IMR-90 (cell line): Measurements from ENCODE around the gene ANXA3. TPM values are rescaled to one million over a fixed set of nuclear protein-coding genes. Genes with fewer than 3 reads are reported as not detected.
A peak's percentile ranks its signal among the peaks of the same experiment; 100 is the strongest.
"Not testable (repeated sequence)": the region's sequence is repeated elsewhere in the genome, so short reads cannot be mapped to it uniquely, and the experiment has no call there.

ENCODE experiments used
- ATAC-seq: fragments of 200-7000 bp; cut with Tn5 transposase; 2 replicates; pipeline ENCODE4 v1.9.1; 2020; ENCODE audit warnings: low read depth, mild to moderate bottlenecking, moderate library complexity
- BruUV-seq: library from RNA; stranded (reverse); fragments of 400-500 nt; replicated peaks from 2 replicates; lab custom pipeline; 2021; lab: Mats Ljungman, UMichigan
- CTCF ChIA-PET: fragments of 300-600 bp; formaldehyde crosslinking; extraction: SDS; loops from one replicate; lab custom pipeline; 2021; ENCODE audit warnings: antibody characterized with exemption; lab: Yijun Ruan, JAX
- POLR2A ChIA-PET: fragments of 300-600 bp; sonication (Branson Sonifier 250); formaldehyde crosslinking; loops from one replicate; lab custom pipeline; 2022; ENCODE audit warnings: antibody characterized with exemption; ENCODE audit not compliant: unreplicated experiment; lab: Charles Lee
- DNase-seq: peaks from one replicate; pipeline ENCODE4 v3.0.0; 2013
- H2AFZ ChIP-seq: replicated peaks from 2 replicates; pipeline ENCODE3; 2013; ENCODE audit warnings: low read length, mild to moderate bottlenecking; ENCODE audit not compliant: poor library complexity
- H2AK5ac ChIP-seq: 2 replicates; pipeline ENCODE4 v1.6.1; 2013; ENCODE audit warnings: low read depth, low read length, inconsistent platforms
- H2AK9ac ChIP-seq: replicated peaks from 2 replicates; pipeline ENCODE3; 2013; ENCODE audit warnings: mild to moderate bottlenecking, low read depth, low read length, moderate library complexity; ENCODE audit not compliant: poor library complexity
- H2BK120ac ChIP-seq: 2 replicates; pipeline ENCODE4 v1.6.1; 2013; ENCODE audit warnings: low read depth, low read length, inconsistent platforms
- H2BK15ac ChIP-seq: 3 replicates; pipeline ENCODE4 v1.6.1; 2013; ENCODE audit warnings: low read depth, low read length, inconsistent platforms
- H2BK20ac ChIP-seq: 2 replicates; pipeline ENCODE4 v1.6.1; 2013; ENCODE audit warnings: low read depth, mild to moderate bottlenecking, inconsistent platforms, low read length, moderate library complexity
- H2BK5ac ChIP-seq: 2 replicates; pipeline ENCODE4 v1.6.1; 2013; ENCODE audit warnings: mild to moderate bottlenecking, low read depth, low read length, inconsistent platforms; ENCODE audit not compliant: poor library complexity, severe bottlenecking
- H3K14ac ChIP-seq: replicated peaks from 2 replicates; pipeline ENCODE4 v1.6.1; 2013; ENCODE audit warnings: low read depth, low read length, inconsistent platforms
- H3K18ac ChIP-seq: 2 replicates; pipeline ENCODE4 v1.6.1; 2013; ENCODE audit warnings: low read depth, low read length, control low read depth
- H3K23ac ChIP-seq: 2 replicates; pipeline ENCODE4 v1.6.1; 2013; ENCODE audit warnings: low read depth, low read length, inconsistent platforms
- H3K27ac ChIP-seq: 2 replicates; pipeline ENCODE4 v1.5.1; 2013; ENCODE audit warnings: mild to moderate bottlenecking, control low read depth, low read length; ENCODE audit not compliant: insufficient read depth
- H3K27me3 ChIP-seq: 2 replicates; pipeline ENCODE4 v1.6.1; 2013; ENCODE audit warnings: low read length; ENCODE audit not compliant: control insufficient read depth, insufficient read depth
- H3K36me3 ChIP-seq: 2 replicates; pipeline ENCODE4 v1.6.1; 2013; ENCODE audit warnings: low read length, mixed read lengths; ENCODE audit not compliant: control insufficient read depth, insufficient read depth
- H3K4ac ChIP-seq: 2 replicates; pipeline ENCODE4 v1.6.1; 2013; ENCODE audit warnings: low read depth, low read length, inconsistent platforms
- H3K4me1 ChIP-seq: 2 replicates; pipeline ENCODE4 v1.6.1; 2013; ENCODE audit warnings: low read length, mixed read lengths; ENCODE audit not compliant: control insufficient read depth, insufficient read depth
- H3K4me2 ChIP-seq: 2 replicates; pipeline ENCODE4 v1.6.1; 2013; ENCODE audit warnings: low read depth, mild to moderate bottlenecking, control low read depth, low read length, moderate library complexity
- H3K4me3 ChIP-seq: 2 replicates; pipeline ENCODE4 v1.5.1; 2013; ENCODE audit warnings: low read depth, mild to moderate bottlenecking, control low read depth, low read length, moderate library complexity; ENCODE audit not compliant: insufficient read depth
- H3K56ac ChIP-seq: 2 replicates; pipeline ENCODE4 v1.6.1; 2013; ENCODE audit warnings: low read length, inconsistent platforms; ENCODE audit not compliant: insufficient read depth; ENCODE audit errors: extremely low read depth
- H3K79me1 ChIP-seq, 2 experiments: 2 replicates each; pipeline ENCODE4 v1.6.1; 2013; ENCODE audit warnings: low read length in 2 of 2, inconsistent platforms in 1 of 2, low read depth in 1 of 2
- H3K9ac ChIP-seq: 2 replicates; pipeline ENCODE4 v1.6.1; 2013; ENCODE audit warnings: low read depth, low read length, control low read depth
- H3K9me1 ChIP-seq: 2 replicates; pipeline ENCODE4 v1.6.1; 2013; ENCODE audit warnings: low read length, inconsistent platforms; ENCODE audit not compliant: insufficient read depth
- H3K9me3 ChIP-seq: 2 replicates; pipeline ENCODE4 v1.6.1; 2013; ENCODE audit warnings: low read length; ENCODE audit not compliant: control insufficient read depth, insufficient read depth
- H4K20me1 ChIP-seq: 2 replicates; pipeline ENCODE4 v1.6.1; 2013; ENCODE audit warnings: low read length, inconsistent platforms; ENCODE audit not compliant: insufficient read depth
- H4K5ac ChIP-seq: 2 replicates; pipeline ENCODE4 v1.6.1; 2013; ENCODE audit warnings: mild to moderate bottlenecking, low read depth, low read length, control low read depth
- H4K8ac ChIP-seq, 2 experiments: 2 replicates each; pipeline ENCODE4 v1.6.1; 2013; ENCODE audit warnings: low read depth in 2 of 2, low read length in 2 of 2, control low read depth in 1 of 2, inconsistent platforms in 1 of 2
- H4K91ac ChIP-seq: 2 replicates; pipeline ENCODE4 v1.6.1; 2013; ENCODE audit warnings: low read depth, low read length, inconsistent platforms; ENCODE audit not compliant: insufficient read depth
- CEBPB ChIP-seq: IDR thresholded peaks from 2 replicates; pipeline ENCODE4 v1.6.1; 2012; ENCODE audit warnings: low read depth, low read length, improper control_type of control experiment
- MAFK ChIP-seq: IDR thresholded peaks from 2 replicates; pipeline ENCODE4 v1.6.1; 2012; ENCODE audit warnings: low read depth, low read length, improper control_type of control experiment
- RCOR1 ChIP-seq: IDR thresholded peaks from 2 replicates; pipeline ENCODE4 v1.6.1; 2012; ENCODE audit warnings: mild to moderate bottlenecking, low read length, improper control_type of control experiment; ENCODE audit not compliant: insufficient replicate concordance
- WGBS, 2 experiments: methylation state at CpG; one replicate each; pipeline versions ENCODE4 v1.1.5 to v1.1.7; 2013; ENCODE audit warnings: missing lambda C conversion rate in 2 of 2; ENCODE audit not compliant: insufficient read length in 1 of 2; ENCODE audit errors: extremely low coverage in 2 of 2; 5-methylcytosine and 5-hydroxymethylcytosine counted together
- dilution Hi-C: fragments of 300-500 bp; cut with HindIII; formaldehyde crosslinking; loops from one replicate; pipeline ENCODE4 v1.14.3; 2018; ENCODE audit warnings: low sequenced_read_pairs; ENCODE audit not compliant: unreplicated experiment
- in situ Hi-C: fragments of 300-500 bp; cut with MboI; formaldehyde crosslinking; loops from 3 replicates; pipeline ENCODE4 v1.14.3; 2019; ENCODE audit warnings: low sequenced_read_pairs, inconsistent platforms, mixed read lengths
- intact Hi-C: fragments of 100-400 bp; cut with micrococcal nuclease; formaldehyde crosslinking; loops from 2 replicates; pipeline ENCODE4 v1.10.0; 2022
- polyA plus RNA-seq, 3 experiments: library from polyadenylated mRNA; depleted of rRNA; stranded (reverse); fragments of >200 nt; gene quantifications; 2 replicates each; pipeline ENCODE4 v1.2.3, GENCODE V29; 2012; ENCODE audit warnings: low replicate concordance in 1 of 3
- total RNA-seq: library from RNA; depleted of rRNA; stranded (reverse); fragments of >200 nt; gene quantifications from 2 replicates; pipeline ENCODE4 v1.2.3, GENCODE V29; 2012

Gene ANXA3
- total and polyA plus RNA-seq, 2 of the 4 experiments (the other 2 are of a cell fraction), result 4.2 to 5.0 TPM

GRCh38 chr4:78596111-78596742 lies 44.7 kb downstream of the ANXA3 start:
- BruUV-seq, result no TSS peak
- Histone ChIP-seq H3K27ac (no peak overlapping the region), H2BK5ac (no peak overlapping the region), H3K79me1 (no peaks in the 10 kb centered on the region), H3K4me3 (no peak overlapping the region), H3K14ac (no peak overlapping the region), H2AFZ (no peak overlapping the region), H3K18ac (no peak overlapping the region), H2BK15ac (no peak overlapping the region), H2BK120ac (no peak overlapping the region), H3K9me1 (no peaks in the 10 kb centered on the region), H4K8ac (no peak overlapping the region), H2AK9ac (no peak overlapping the region), H2AK5ac (no peak overlapping the region), H3K56ac (no peak overlapping the region), H3K9ac (no peak overlapping the region), H3K27me3 (no peaks in the 10 kb centered on the region), H4K91ac (no peak overlapping the region), H4K5ac (no peak overlapping the region), H3K4ac (no peak overlapping the region), H3K4me2 (no peak overlapping the region), H4K20me1 (no peaks in the 10 kb centered on the region), H3K4me1 (no peaks in the 10 kb centered on the region), H2BK20ac (no peak overlapping the region), H3K23ac (no peak overlapping the region), H3K9me3 (no peaks in the 10 kb centered on the region), H3K36me3 (no peaks in the 10 kb centered on the region)
- in situ Hi-C loops (no loop called here), dilution Hi-C loops (no loop called here), intact Hi-C loops (no loop called here)
- ATAC-seq, result no peak
- TF ChIP-seq MAFK (peak; percentile 30), CEBPB (no peak), RCOR1 (no peak)
- no CpG with 5 or more reads among the region's 3 CpGs for WGBS, 2 experiments
- CTCF ChIA-PET, result no interaction called here
- POLR2A ChIA-PET, result no interaction called here
- DNase-seq, result no peak

DNA sequence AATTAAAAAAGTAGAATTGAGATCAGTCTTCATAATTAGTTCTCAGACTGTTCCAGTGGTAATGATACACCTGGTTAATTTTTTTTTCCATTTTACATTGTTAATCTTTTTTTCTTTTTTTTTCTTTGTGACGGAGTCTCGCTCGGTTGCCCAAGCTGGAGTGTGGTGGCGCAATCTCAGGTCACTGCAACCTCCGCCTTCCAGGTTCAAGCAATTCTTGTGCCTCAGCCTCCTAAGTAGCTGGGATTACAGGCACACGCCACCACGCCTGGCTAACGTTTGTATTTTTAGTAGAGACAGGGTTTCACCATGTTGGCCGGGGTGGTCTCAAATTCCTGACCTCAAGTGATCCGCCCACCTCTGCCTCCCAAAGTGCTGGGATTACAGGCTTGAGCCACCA lies 46.9 kb downstream of the ANXA3 start:
- H3K9ac ChIP-seq, H2BK120ac ChIP-seq, ATAC-seq, H3K4me3 ChIP-seq, H3K14ac ChIP-seq, intact Hi-C loops, H2BK20ac ChIP-seq, H4K8ac ChIP-seq, H3K4me2 ChIP-seq, H3K18ac ChIP-seq, H3K79me1 ChIP-seq, H2AFZ ChIP-seq, POLR2A ChIA-PET, H3K4ac ChIP-seq, H3K27me3 ChIP-seq, H2BK5ac ChIP-seq, H4K5ac ChIP-seq, H3K56ac ChIP-seq, H2AK5ac ChIP-seq, DNase-seq, H3K23ac ChIP-seq, H3K27ac ChIP-seq, H2BK15ac ChIP-seq, H2AK9ac ChIP-seq, BruUV-seq, in situ Hi-C loops, H3K9me1 ChIP-seq, H3K4me1 ChIP-seq, H4K91ac ChIP-seq, H3K36me3 ChIP-seq, H4K20me1 ChIP-seq, dilution Hi-C loops, H3K9me3 ChIP-seq: not testable (repeated sequence)
- 100% methylated on average over 2 of the region's 10 CpGs; no CpG with 5 or more reads in 1 of the 2 experiments for WGBS, 2 experiments
- CTCF ChIA-PET, result interaction anchor here (1.0 kb wide), 1 partner anchor 53 kb away, joined by 3 read pairs; no protein-coding TSS in a partner anchor
